ENCODE data around the gene MACF1.

GRCh38 chr1:39425634-39426033 lies 221.1 kb downstream of the MACF1 start:
- TF ChIP-seq EZH2 (IDR thresholded peaks at IDR 0.05; ENCODE audit: borderline replicate concordance, low read depth, low read length, poor library complexity, severe bottlenecking) = no peak
- TF ChIP-seq, protein P1, sequence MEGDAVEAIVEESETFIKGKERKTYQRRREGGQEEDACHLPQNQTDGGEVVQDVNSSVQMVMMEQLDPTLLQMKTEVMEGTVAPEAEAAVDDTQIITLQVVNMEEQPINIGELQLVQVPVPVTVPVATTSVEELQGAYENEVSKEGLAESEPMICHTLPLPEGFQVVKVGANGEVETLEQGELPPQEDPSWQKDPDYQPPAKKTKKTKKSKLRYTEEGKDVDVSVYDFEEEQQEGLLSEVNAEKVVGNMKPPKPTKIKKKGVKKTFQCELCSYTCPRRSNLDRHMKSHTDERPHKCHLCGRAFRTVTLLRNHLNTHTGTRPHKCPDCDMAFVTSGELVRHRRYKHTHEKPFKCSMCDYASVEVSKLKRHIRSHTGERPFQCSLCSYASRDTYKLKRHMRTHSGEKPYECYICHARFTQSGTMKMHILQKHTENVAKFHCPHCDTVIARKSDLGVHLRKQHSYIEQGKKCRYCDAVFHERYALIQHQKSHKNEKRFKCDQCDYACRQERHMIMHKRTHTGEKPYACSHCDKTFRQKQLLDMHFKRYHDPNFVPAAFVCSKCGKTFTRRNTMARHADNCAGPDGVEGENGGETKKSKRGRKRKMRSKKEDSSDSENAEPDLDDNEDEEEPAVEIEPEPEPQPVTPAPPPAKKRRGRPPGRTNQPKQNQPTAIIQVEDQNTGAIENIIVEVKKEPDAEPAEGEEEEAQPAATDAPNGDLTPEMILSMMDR (conservative IDR thresholded peaks at IDR 0.05; ENCODE audit: low read depth, low read length) = no peak

All from A673 (cell line).